ENCODE results near the gene HIRA. TPM values are rescaled to one million over a fixed set of nuclear protein-coding genes. Genes with fewer than 3 reads are reported as not detected.

HIRA gene
- total and polyA plus RNA-seq, 11 donors, result 3.7 to 25.4 (median 17.3) TPM

DNA sequence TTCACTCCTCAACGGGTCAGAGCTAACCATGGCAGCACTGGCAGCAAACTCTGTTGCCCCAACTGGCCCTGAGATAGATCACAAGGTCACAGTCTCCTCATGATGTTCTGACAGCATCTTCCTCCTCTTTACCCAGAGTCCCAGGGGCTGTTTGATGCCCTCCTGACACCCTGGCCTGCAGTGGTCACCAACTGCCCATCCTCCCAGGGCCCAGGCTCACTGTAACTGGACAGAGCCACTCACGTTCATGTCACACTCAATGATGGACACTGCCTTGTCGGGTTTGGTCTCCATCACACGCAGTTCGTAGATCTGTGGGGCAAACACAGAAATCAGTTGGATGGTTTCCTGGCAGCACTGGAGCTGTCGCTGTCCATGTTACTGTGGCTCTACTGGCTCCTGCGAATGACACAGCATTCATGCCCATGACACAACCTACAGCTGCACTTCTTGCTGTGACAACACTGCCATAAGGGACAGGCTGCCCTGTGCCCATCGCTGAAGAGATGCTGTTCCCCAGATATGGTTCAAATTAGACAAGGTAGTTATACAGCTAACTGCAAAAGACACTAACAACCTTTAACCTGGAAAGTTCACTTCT lies 26.4 kb upstream of the HIRA start:
- ATAC-seq, result no peak
- H3K36me3 ChIP-seq, result peaks cover 5 to 100% (median 92%) of the 10 kb centered on the region in 9 donors
- TF ChIP-seq POLR2A (IDR thresholded peaks at IDR 0.05), result no peak
- TF ChIP-seq, protein P1, sequence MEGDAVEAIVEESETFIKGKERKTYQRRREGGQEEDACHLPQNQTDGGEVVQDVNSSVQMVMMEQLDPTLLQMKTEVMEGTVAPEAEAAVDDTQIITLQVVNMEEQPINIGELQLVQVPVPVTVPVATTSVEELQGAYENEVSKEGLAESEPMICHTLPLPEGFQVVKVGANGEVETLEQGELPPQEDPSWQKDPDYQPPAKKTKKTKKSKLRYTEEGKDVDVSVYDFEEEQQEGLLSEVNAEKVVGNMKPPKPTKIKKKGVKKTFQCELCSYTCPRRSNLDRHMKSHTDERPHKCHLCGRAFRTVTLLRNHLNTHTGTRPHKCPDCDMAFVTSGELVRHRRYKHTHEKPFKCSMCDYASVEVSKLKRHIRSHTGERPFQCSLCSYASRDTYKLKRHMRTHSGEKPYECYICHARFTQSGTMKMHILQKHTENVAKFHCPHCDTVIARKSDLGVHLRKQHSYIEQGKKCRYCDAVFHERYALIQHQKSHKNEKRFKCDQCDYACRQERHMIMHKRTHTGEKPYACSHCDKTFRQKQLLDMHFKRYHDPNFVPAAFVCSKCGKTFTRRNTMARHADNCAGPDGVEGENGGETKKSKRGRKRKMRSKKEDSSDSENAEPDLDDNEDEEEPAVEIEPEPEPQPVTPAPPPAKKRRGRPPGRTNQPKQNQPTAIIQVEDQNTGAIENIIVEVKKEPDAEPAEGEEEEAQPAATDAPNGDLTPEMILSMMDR (IDR thresholded peaks at IDR 0.05), result no peak
- H3K4me1 ChIP-seq, result no peaks in the 10 kb centered on the region
- DNase-seq, result no peak
- intact Hi-C loops (cut with DNase I), result loop anchor here in 1 of 10 donors (10.0 kb wide), 1 partner anchor 273 kb away; no protein-coding TSS in a partner anchor
- no peaks in the 10 kb centered on the region for H3K9me3 ChIP-seq
- H3K4me3 ChIP-seq, result no peak overlapping the region
- WGBS, 4 donors, result 94 to 97% (median 96%) methylated on average over 8 of the region's 8 CpGs
- H3K27me3 ChIP-seq, result no peaks in the 10 kb centered on the region
- no peak overlapping the region for H3K27ac ChIP-seq

DNA sequence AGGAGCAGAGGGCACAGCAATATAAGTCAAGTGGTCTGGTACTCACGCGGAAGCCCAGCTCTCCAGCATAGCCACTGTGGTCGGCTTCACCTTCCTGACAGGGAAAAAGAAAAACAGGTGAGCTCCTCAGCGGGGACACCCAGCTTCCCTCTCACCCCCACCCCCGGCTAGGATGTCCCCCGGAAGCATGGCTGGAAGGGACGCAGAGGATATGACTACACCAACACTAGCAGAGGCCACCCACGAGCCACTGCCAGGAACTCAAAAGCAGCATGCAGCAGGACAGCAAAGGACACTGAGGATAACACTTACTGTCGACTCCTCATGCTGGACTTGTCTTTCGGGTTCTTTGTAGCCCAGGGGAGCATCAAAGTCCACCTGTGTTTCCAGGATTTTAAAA lies 25.0 kb upstream of the HIRA start:
- Histone ChIP-seq H3K27ac (no peak overlapping the region), H3K36me3 (peaks cover 5 to 100% (median 94%) of the 10 kb centered on the region in 9 donors), H3K4me3 (no peak overlapping the region), H3K4me1 (no peaks in the 10 kb centered on the region), H3K27me3 (no peaks in the 10 kb centered on the region), H3K9me3 (no peaks in the 10 kb centered on the region)
- TF ChIP-seq POLR2A (IDR thresholded peaks at IDR 0.05), result no peak
- TF ChIP-seq, protein P1 (IDR thresholded peaks at IDR 0.05), result no peak
- DNase-seq (no peak), ATAC-seq (no peak)
- intact Hi-C loops (cut with DNase I), result loop anchor here in 1 of 10 donors (10.0 kb wide), 1 partner anchor 272 kb away; no protein-coding TSS in a partner anchor
- 91 to 96% (median 94%) methylated on average over 9 to 10 of the region's 10 CpGs for WGBS, 4 donors

DNA sequence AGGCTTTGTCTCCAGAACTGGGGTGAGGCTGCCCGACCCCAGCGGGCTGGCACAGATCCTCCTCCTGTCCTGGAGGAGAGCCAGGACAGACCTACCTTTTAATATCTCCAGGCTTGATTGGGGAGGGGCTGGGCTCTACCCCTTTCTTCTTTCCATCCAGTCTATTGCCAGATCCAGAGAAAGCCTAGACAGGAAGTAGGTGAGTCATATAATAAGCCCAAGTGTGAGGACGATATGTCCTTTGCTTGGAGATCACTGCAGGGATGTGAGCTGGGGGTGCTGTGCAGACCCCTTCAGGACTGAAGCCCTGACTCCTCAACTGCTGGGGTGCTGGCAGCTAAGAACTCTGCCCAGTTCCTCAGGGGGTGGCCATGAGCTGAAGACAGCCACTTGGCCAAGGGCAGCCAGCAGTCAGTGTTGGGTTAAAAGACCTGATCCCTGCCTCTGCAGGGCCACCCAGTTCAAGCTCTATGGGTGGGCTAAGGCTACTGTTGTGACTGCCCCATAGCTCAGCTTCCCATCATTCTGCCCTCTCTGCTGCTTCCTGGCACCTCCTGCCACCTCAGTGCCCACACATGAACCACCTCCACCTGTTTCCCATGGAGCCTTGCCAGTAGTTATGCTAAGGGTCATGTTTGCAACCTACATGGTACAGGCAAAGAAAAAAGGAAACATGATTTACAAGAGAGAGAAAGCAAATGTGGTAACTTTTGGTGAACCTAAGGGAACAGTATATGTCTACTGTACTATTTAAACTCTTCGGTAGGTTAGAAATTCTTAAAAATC lies 24.2 kb upstream of the HIRA start:
- Histone ChIP-seq H3K27me3 (no peaks in the 10 kb centered on the region), H3K4me3 (no peak overlapping the region), H3K4me1 (no peaks in the 10 kb centered on the region), H3K9me3 (no peaks in the 10 kb centered on the region), H3K36me3 (peaks cover 5 to 100% (median 94%) of the 10 kb centered on the region in 9 donors), H3K27ac (no peak overlapping the region)
- ATAC-seq, result no peak
- TF ChIP-seq, protein P1 (IDR thresholded peaks at IDR 0.05), result no peak
- TF ChIP-seq POLR2A (IDR thresholded peaks at IDR 0.05), result no peak
- intact Hi-C loops (cut with DNase I), result loop anchor here in 1 of 10 donors (10.0 kb wide), 1 partner anchor 271 kb away; no protein-coding TSS in a partner anchor
- WGBS, 4 donors, result 69 to 88% (median 78%) methylated on average over 4 of the region's 4 CpGs
- DNase-seq, result no peak

DNA sequence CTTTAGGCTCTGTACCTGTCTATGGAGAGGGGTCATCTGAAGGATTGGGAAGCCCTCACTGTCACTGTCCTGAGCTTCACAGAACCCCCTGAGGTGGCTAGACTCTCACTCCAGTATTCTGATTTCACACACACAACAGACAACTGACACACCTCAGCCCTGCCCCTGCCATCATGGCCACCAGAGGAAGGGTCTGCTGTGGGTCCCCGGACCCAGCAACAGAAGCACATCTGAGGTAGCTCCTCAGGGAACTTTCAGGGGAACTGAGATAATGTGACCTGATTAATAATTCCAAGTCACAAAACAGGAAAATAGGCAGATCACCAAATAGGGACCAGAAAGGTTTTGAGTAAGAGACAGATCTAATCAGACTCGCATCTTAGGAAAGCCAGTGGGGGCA lies 23.5 kb upstream of the HIRA start:
- TF ChIP-seq, protein P1 (IDR thresholded peaks at IDR 0.05), result no peak
- no peak for TF ChIP-seq POLR2A (IDR thresholded peaks at IDR 0.05)
- no peaks in the 10 kb centered on the region for H3K27me3 ChIP-seq
- no peaks in the 10 kb centered on the region for H3K4me1 ChIP-seq
- 96 to 100% (median 98%) methylated on average over 2 of the region's 2 CpGs for WGBS, 4 donors
- intact Hi-C loops (cut with DNase I), result loop anchor here in 1 of 10 donors (10.0 kb wide), 1 partner anchor 270 kb away; no protein-coding TSS in a partner anchor
- no peak overlapping the region for H3K27ac ChIP-seq
- H3K9me3 ChIP-seq, result no peaks in the 10 kb centered on the region
- DNase-seq (no peak), ATAC-seq (no peak)
- H3K36me3 ChIP-seq, result peaks cover 5 to 100% (median 96%) of the 10 kb centered on the region in 9 donors
- H3K4me3 ChIP-seq, result no peak overlapping the region
